Colonic mucosa (tissue), 4 donors: ENCODE measurements around the gene GGA2. TPM values are rescaled to one million over a fixed set of nuclear protein-coding genes. Genes with fewer than 3 reads are reported as not detected.

Source experiments
- DNase-seq: peaks from one replicate; pipeline ENCODE4 v3.0.0-alpha.2; 2020
- H3K27ac ChIP-seq: fragments of 200-600 bp; one replicate; pipeline ENCODE4 v1.8.0; 2021
- H3K27me3 ChIP-seq: fragments of 200-600 bp; one replicate; pipeline ENCODE4 v1.8.0; 2021
- H3K36me3 ChIP-seq: fragments of 200-600 bp; one replicate; pipeline ENCODE4 v1.8.0; 2021
- H3K4me1 ChIP-seq: fragments of 200-600 bp; one replicate; pipeline ENCODE4 v1.8.0; 2021; ENCODE audit warnings: mild to moderate bottlenecking
- H3K4me3 ChIP-seq: fragments of 200-600 bp; one replicate; pipeline ENCODE4 v1.8.0; 2021
- H3K9ac ChIP-seq, 2 donors: one replicate each; pipeline ENCODE4 v1.7.0; 2013; ENCODE audit warnings: control low read depth in 2 of 2, low read depth in 2 of 2, low read length in 2 of 2
- H3K9me3 ChIP-seq: fragments of 200-600 bp; one replicate; pipeline ENCODE4 v1.8.0; 2021
- intact Hi-C: fragments of 100-400 bp; cut with DNase I; formaldehyde crosslinking; loops from one replicate; pipeline ENCODE4 v1.14.1; 2022
- total RNA-seq, 2 donors: library from RNA; stranded (reverse); fragmentation: NEBNext Ultra II Directional in 1 of 2; extraction: Animal tissue kit (Norgen Biotek cat#: 25700) in 1 of 2; gene quantifications; one replicate each; pipeline ENCODE4 v1.2.1, GENCODE V29; 2021
- TF ChIP-seq, protein P1 (sequence below): fragments of 200-600 bp; IDR thresholded peaks from one replicate; pipeline ENCODE4 v1.8.0; 2022; ENCODE audit warnings: antibody characterized with exemption, mild to moderate bottlenecking
- donor health status: healthy.
- donor health status: DM: no; HTN: no; CAD: no.
- donor health status: DM: no; HTN: no; CAD: no.

The GGA2 gene
- total RNA-seq, 2 donors from 2014 or later = 45.3 to 48.0 TPM

DNA sequence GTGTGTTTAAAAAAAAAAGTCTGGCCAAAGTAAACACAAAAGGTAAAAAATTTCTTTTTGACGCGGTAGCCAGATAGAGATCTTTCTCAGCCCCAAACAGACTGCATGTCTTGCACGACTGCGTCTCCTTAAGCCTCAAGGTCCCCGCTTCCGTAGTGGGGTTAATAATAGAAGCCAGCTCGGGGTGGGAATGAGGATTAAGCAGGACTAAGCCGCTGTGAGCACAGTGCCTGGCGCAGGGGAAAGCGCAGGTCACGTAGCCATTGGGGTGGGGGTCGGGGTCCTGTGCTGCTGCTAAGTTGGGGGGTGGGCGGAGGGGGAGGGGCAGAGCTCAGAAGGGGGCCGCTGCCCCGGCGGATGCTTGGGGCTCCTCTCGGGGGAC lies 521 bp downstream of the GGA2 start:
- Histone ChIP-seq H3K27ac (peak overlapping the region; percentile 62), H3K4me1 (no peaks in the 10 kb centered on the region), H3K27me3 (no peaks in the 10 kb centered on the region), H3K9me3 (no peaks in the 10 kb centered on the region), H3K36me3 (no peaks in the 10 kb centered on the region), H3K9ac (peak overlapping the region; percentile 72 to 87), H3K4me3 (peak overlapping the region; percentile 77)
- peak; percentile 45 for DNase-seq
- intact Hi-C loops = no loop called here
- TF ChIP-seq, protein P1, sequence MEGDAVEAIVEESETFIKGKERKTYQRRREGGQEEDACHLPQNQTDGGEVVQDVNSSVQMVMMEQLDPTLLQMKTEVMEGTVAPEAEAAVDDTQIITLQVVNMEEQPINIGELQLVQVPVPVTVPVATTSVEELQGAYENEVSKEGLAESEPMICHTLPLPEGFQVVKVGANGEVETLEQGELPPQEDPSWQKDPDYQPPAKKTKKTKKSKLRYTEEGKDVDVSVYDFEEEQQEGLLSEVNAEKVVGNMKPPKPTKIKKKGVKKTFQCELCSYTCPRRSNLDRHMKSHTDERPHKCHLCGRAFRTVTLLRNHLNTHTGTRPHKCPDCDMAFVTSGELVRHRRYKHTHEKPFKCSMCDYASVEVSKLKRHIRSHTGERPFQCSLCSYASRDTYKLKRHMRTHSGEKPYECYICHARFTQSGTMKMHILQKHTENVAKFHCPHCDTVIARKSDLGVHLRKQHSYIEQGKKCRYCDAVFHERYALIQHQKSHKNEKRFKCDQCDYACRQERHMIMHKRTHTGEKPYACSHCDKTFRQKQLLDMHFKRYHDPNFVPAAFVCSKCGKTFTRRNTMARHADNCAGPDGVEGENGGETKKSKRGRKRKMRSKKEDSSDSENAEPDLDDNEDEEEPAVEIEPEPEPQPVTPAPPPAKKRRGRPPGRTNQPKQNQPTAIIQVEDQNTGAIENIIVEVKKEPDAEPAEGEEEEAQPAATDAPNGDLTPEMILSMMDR = no peak

DNA sequence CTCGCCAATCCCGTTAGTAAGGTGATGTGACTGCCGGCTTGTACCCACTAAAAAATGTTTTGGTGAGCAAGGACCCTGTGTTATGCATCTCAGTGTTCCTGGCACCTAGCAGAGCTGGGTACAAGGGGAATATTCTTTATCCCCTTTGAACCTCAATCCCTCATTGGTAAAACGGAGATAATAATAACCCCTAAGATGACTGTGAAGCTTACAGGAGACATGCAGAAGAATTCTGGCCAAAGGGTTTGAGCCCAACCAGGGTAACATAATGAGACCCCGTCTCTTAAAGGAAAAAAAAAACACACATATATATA lies 896 bp downstream of the GGA2 start:
- Histone ChIP-seq H3K27me3 (no peaks in the 10 kb centered on the region), H3K9me3 (no peaks in the 10 kb centered on the region), H3K4me3 (peak overlapping the region; percentile 77), H3K9ac (peak overlapping the region; percentile 12 to 87), H3K27ac (no peak overlapping the region), H3K4me1 (peaks cover 2% of the 10 kb centered on the region), H3K36me3 (no peaks in the 10 kb centered on the region)
- no peak for DNase-seq
- TF ChIP-seq, protein P1 = no peak
- intact Hi-C loops = no loop called here

DNA sequence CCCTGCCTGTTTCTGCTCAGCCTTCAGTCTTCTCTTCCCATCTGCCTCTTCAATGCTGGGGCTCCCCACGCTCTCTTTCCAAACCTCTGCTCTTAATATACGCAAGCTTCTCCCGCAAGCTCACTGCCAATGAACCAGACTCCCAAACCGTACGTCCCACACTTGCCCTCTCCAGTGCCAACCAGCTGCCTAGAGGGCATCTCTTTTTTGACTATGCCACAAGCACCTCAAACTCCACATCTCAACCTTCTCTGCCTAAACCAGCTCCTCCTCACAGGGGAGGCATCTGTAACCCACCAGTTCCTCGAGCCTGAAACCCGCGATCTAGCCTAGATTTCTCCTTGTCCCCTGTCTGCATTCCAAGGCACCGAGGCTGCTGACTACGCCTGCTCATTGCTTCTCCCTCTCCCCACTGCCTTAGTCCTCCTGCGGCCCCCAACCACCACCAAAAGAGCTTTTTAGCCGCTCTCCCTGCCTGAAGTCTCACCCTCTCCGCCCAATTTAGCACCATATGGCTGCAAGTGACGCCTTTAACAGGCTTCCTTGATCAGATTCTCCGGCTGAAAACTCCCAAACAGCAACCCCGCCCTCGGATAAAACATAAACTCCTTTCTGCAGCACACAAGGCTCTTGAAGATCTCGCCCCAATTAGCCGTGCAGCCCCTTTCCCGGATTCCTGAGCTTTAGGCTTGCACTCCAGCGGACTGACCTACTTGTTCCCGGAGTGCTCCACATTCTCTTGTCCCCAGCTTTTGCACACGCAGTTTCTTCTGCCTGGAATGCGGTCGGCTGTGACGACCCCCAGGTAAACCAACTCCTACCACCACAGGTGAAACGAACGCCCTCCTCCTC lies 1.5 kb downstream of the GGA2 start:
- intact Hi-C loops = no loop called here
- Histone ChIP-seq H3K4me1 (peaks cover 4% of the 10 kb centered on the region), H3K4me3 (peak overlapping the region; percentile 77), H3K36me3 (no peaks in the 10 kb centered on the region), H3K27ac (no peak overlapping the region), H3K9me3 (no peaks in the 10 kb centered on the region), H3K9ac (peak overlapping the region; percentile 12 to 87), H3K27me3 (no peaks in the 10 kb centered on the region)
- TF ChIP-seq, protein P1 = no peak
- DNase-seq = peak; percentile 58

DNA sequence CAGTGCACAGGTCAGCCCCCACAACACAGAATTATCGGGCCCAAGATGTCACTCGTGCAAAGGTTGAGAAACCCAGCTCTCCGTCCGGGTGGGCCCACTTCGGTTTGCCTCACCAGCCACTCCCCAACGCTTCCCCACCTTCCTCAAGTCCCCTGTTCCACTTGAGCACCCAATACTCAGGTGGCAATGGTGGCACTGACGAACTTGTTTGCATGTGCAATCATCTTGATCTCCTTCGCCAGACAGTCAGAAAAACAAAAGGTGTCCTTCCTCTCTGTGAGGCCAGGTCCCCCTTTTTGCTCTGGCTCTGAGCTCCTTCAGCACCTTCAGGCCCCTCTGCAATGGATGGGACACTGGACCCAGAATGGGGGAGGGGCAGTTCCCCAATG lies 3.7 kb downstream of the GGA2 start:
- Histone ChIP-seq H3K27ac (no peak overlapping the region), H3K9ac (no peak overlapping the region), H3K27me3 (no peaks in the 10 kb centered on the region), H3K36me3 (no peaks in the 10 kb centered on the region), H3K9me3 (no peaks in the 10 kb centered on the region), H3K4me3 (no peak overlapping the region), H3K4me1 (peaks cover 4% of the 10 kb centered on the region)
- TF ChIP-seq, protein P1 = no peak
- DNase-seq = no peak
- intact Hi-C loops = no loop called here

DNA sequence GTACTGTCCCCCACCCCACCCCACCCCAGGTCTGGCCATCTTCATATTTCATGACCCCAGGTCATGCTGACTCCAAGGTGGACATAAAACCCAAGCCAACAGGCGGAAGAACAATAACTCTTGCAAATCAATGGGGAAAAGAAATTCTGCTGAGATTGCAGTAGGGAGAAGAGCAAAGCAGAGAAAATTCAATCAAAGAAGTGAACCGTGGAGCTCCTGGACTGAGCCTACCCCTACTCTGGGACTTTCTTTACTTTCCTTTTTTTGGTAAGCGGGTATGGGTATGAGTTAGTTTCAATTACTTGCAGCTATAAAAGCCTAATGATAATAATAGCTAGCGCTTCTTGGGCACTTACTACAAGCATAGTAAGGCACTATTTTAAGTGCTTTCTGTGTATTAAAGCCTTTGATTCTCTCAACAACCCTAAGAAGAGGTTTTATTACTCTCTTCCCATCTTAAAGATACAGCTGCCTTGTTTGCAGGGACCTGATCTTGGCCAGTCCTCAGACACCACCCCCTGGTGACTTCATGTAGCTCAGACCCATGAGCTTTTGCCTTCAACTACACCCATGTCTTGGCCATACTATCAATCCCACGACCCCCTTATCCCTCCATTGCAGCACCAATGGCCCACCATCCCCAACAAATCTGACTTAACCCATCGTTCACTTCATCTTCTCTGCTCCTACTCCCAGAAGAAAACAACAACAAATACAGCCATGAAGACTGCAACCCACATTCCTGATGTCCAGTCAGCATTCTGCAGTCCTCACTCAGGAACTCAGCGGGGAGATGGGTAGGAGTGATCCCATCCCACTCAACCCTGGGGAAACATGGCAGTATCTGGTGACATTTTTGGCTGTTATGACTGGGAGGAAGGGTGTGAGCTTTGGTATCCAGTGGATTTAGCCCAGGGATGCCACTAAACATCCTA lies 4.4 kb downstream of the GGA2 start:
- no peak for DNase-seq
- Histone ChIP-seq H3K27ac (no peak overlapping the region), H3K9me3 (no peaks in the 10 kb centered on the region), H3K27me3 (no peaks in the 10 kb centered on the region), H3K9ac (no peak overlapping the region), H3K4me3 (no peak overlapping the region), H3K36me3 (no peaks in the 10 kb centered on the region), H3K4me1 (peaks cover 4% of the 10 kb centered on the region)
- TF ChIP-seq, protein P1 = no peak
- intact Hi-C loops = no loop called here
